Subcutaneous adipose tissue (tissue), 4 donors: ENCODE measurements around the gene MLH1. TPM values are rescaled to one million over a fixed set of nuclear protein-coding genes. Genes with fewer than 3 reads are reported as not detected.

ENCODE experiments used
- total RNA-seq, 4 donors: library from RNA; depleted of rRNA; stranded (reverse); fragments of >200 nt; gene quantifications; one replicate each; pipeline ENCODE4 v1.1.0, GENCODE V29; 2016
- TF ChIP-seq, protein P1 (sequence below): fragments of 450-650 bp; IDR thresholded peaks from one replicate; pipeline ENCODE4 v1.5.1; 2016; ENCODE audit warnings: low read depth, mild to moderate bottlenecking, control low read depth, antibody characterized with exemption, moderate library complexity

MLH1 gene
- total RNA-seq, 4 donors from 2014 or later = 25.0 to 46.1 (median 33.3) TPM

DNA sequence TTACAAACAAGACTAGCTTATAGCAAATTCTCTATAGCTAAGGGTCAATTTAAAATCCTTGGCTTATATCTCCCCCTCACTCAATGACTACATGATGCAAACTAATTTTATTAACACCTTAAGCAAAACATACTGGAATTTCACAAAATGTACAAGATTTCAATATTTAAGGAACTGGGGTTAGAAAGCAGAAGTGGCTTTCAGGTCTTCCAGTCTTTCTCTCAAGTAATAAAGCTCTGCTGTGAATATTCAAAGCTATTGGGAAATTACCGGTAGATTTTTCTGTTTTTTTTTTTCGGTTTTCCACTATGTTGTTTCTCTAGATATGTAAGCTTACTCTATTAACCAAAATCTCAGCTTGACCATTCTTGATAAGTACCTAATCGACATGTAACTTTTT, 4.3 kb upstream of the MLH1 start:
- TF ChIP-seq, protein P1, sequence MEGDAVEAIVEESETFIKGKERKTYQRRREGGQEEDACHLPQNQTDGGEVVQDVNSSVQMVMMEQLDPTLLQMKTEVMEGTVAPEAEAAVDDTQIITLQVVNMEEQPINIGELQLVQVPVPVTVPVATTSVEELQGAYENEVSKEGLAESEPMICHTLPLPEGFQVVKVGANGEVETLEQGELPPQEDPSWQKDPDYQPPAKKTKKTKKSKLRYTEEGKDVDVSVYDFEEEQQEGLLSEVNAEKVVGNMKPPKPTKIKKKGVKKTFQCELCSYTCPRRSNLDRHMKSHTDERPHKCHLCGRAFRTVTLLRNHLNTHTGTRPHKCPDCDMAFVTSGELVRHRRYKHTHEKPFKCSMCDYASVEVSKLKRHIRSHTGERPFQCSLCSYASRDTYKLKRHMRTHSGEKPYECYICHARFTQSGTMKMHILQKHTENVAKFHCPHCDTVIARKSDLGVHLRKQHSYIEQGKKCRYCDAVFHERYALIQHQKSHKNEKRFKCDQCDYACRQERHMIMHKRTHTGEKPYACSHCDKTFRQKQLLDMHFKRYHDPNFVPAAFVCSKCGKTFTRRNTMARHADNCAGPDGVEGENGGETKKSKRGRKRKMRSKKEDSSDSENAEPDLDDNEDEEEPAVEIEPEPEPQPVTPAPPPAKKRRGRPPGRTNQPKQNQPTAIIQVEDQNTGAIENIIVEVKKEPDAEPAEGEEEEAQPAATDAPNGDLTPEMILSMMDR = no peak

DNA sequence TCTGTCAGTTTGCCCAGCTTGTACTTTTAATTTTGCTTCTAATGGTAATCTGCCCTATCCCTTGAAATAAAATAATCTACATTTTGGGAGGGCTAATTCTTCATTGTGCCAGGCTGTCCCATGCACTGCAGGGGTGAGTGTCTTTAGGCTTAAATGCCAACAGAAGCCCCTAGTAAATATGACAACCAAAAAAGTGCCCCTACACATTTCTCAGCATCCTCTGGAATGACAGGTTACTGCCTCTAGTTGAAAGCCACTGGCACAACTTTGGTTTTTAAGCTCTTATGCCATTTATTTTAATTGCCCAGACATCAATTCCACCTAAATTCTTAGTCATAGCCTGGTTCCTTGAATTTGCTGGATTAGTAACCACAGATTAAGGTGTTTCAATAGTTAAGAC, 3.8 kb upstream of the MLH1 start:
- TF ChIP-seq, protein P1 = no peak

DNA sequence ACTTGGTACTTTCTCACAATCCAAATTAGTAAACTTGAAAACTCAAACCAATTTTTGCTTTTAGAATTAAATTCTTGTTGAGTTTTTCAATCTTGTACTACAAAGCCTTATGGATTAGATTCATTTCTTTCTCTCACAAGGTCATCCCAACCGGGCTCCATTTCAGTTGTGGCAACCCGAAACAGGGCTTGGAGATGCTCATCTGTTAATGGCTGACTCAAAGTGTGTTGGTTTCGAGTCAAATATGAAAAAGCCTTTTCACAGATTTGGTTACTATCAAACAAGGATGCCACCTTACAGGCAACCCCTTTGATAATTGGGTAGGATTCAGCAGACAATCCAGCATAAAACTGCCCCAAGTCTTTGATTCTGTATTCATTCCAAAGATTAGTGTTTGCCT, 2.2 kb upstream of the MLH1 start:
- TF ChIP-seq, protein P1 = no peak

DNA sequence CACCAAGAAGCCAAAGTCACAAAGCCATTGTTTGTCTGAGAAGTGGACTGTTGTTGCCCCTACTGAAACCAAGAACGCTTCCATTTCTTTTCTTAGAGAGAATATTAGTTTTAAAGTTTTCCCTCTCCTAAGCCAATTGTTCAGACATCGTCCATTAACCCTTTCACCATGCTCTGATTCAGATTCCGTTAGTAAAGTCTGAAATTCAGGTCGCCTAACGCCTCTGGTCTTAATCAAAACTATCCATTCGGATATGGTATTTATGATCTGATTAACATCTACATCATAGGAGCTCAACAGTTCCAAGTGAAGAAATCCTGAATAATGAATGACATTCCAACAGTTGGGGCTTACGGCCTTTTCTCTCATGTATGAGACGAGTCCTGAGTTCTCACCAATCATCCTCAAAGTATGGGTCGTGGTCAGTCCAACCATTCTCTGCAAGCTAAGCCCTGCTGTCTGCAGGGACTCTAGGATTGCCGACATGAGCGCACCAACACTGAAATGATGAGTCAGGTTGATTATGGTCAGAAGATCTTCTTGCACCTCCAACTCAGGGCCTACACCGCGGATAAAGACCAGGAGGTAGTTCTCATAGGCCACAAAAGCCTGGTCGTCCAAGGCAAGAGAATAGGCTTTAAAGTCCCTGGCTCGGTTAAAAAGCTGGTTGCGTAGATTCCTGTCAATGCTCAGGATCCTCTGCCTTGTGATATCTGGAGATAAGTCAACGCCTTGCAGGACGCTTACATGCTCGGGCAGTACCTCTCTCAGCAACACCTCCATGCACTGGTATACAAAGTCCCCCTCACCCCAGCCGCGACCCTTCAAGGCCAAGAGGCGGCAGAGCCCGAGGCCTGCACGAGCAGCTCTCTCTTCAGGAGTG, 1.2 kb upstream of the MLH1 start:
- TF ChIP-seq, protein P1 = no peak

DNA sequence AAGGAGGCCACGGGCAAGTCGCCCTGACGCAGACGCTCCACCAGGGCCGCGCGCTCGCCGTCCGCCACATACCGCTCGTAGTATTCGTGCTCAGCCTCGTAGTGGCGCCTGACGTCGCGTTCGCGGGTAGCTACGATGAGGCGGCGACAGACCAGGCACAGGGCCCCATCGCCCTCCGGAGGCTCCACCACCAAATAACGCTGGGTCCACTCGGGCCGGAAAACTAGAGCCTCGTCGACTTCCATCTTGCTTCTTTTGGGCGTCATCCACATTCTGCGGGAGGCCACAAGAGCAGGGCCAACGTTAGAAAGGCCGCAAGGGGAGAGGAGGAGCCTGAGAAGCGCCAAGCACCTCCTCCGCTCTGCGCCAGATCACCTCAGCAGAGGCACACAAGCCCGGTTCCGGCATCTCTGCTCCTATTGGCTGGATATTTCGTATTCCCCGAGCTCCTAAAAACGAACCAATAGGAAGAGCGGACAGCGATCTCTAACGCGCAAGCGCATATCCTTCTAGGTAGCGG, 452 bp upstream of the MLH1 start, which contains the start of gene EPM2AIP1:
TSS of gene EPM2AIP1 (minus strand) at position 326 of the 520 bp plus-strand sequence. CDS start at position 272, 54 bp downstream.
- TF ChIP-seq, protein P1 = no peak

- TF ChIP-seq, protein P1 = no peak
These were observed 21.3 kb downstream of the MLH1 start for GRCh38 chr3:37014620-37015019.

DNA sequence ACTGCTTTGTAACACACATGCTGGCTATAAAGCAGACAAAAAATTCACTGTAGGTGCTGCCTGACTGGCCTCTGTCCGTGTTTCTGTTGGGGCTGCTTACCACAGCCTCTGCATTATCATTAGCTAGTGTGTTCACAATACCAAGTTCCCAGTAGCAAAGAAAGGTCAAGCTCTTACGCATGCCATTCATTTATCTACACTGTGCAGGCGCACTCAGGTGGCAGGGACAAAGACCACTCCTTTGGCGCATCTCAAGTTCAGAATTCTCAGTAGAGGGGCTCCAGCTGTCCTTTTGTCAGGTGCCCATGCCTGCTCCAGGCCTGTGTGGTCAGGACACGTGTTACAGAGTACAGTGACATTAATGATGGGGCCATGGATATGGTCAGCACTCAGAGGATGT, 22.3 kb downstream of the MLH1 start:
- TF ChIP-seq, protein P1 = no peak
